ENCODE data around the gene PSTPIP2.

The PSTPIP2 gene

GRCh38 chr18:45958730-45959129 lies 113.3 kb downstream of the PSTPIP2 start:
- no peak for DNase-seq
- in situ Hi-C loops (cut with MboI; ENCODE audit: low pct_unique_long_range_greater_than_20kb, low sequenced_read_pairs), result no loop called here

GRCh38 chr18:45958027-45958426 lies 114.0 kb downstream of the PSTPIP2 start:
- no peak for DNase-seq
- in situ Hi-C loops (cut with MboI; ENCODE audit: low pct_unique_long_range_greater_than_20kb, low sequenced_read_pairs), result no loop called here

- in situ Hi-C loops (cut with MboI; ENCODE audit: low pct_unique_long_range_greater_than_20kb, low sequenced_read_pairs), result no loop called here
- no peak for DNase-seq
Measured at GRCh38 chr18:45957100-45957499, 115.0 kb downstream of the PSTPIP2 start.

- no peak for DNase-seq
- in situ Hi-C loops (cut with MboI; ENCODE audit: low pct_unique_long_range_greater_than_20kb, low sequenced_read_pairs), result no loop called here
Measured at GRCh38 chr18:45954070-45954934, 117.8 kb downstream of the PSTPIP2 start.

- in situ Hi-C loops (cut with MboI; ENCODE audit: low pct_unique_long_range_greater_than_20kb, low sequenced_read_pairs), result no loop called here
Measured at GRCh38 chr18:45951016-45951714, 120.9 kb downstream of the PSTPIP2 start.

GRCh38 chr18:45945669-45946068 lies 126.4 kb downstream of the PSTPIP2 start:
- in situ Hi-C loops (cut with MboI; ENCODE audit: low pct_unique_long_range_greater_than_20kb, low sequenced_read_pairs), result no loop called here
- no peak for DNase-seq

More at GRCh38 chr18:45951016-45951714, 120.9 kb downstream of the PSTPIP2 start:
- no peak for DNase-seq

- no peak for DNase-seq
- in situ Hi-C loops (cut with MboI; ENCODE audit: low pct_unique_long_range_greater_than_20kb, low sequenced_read_pairs), result no loop called here
Measured at GRCh38 chr18:45940724-45941123, 131.3 kb downstream of the PSTPIP2 start.

GRCh38 chr18:45939236-45939635 lies 132.8 kb downstream of the PSTPIP2 start:
- in situ Hi-C loops (cut with MboI; ENCODE audit: low pct_unique_long_range_greater_than_20kb, low sequenced_read_pairs), result no loop called here

GRCh38 chr18:45938488-45938935 lies 133.5 kb downstream of the PSTPIP2 start:
- DNase-seq, result no peak
- in situ Hi-C loops (cut with MboI; ENCODE audit: low pct_unique_long_range_greater_than_20kb, low sequenced_read_pairs), result no loop called here

More at GRCh38 chr18:45939236-45939635, 132.8 kb downstream of the PSTPIP2 start:
- DNase-seq, result no peak

- in situ Hi-C loops (cut with MboI; ENCODE audit: low pct_unique_long_range_greater_than_20kb, low sequenced_read_pairs), result no loop called here
- no peak for DNase-seq
Measured at GRCh38 chr18:45935591-45936335, 136.3 kb downstream of the PSTPIP2 start.

Data from KBM-7 (cell line).